MM.1S (cell line): ENCODE data around the gene ASTN1.

Experiments
- DNase-seq: peaks from one replicate; pipeline ENCODE4 v3.0.0-alpha.2; 2015
- H2AFZ ChIP-seq: fragments of 300-600 bp; sonication (generic); 2 replicates; pipeline ENCODE4 v1.6.0; 2016; ENCODE audit warnings: antibody characterized with exemption, low read length
- H3F3A ChIP-seq: fragments of 300-600 bp; sonication (generic); 2 replicates; pipeline ENCODE4 v1.6.1; 2016; ENCODE audit warnings: mild to moderate bottlenecking, antibody characterized with exemption, low read length, moderate library complexity, mixed read lengths; ENCODE audit not compliant: insufficient read depth
- H3K27ac ChIP-seq: fragments of 300-600 bp; sonication (generic); 2 replicates; pipeline ENCODE4 v1.5.1; 2016; ENCODE audit warnings: mild to moderate bottlenecking, low read length
- H3K27me3 ChIP-seq: fragments of 300-600 bp; sonication (generic); replicated peaks from 2 replicates; pipeline ENCODE4 v1.6.0; 2016; ENCODE audit warnings: low read length; ENCODE audit not compliant: insufficient read depth
- H3K36me3 ChIP-seq: fragments of 300-600 bp; sonication (generic); replicated peaks from 2 replicates; pipeline ENCODE4 v1.6.1; 2016; ENCODE audit warnings: mild to moderate bottlenecking, low read length, mixed read lengths; ENCODE audit not compliant: insufficient read depth
- H3K4me1 ChIP-seq: fragments of 300-600 bp; sonication (generic); 2 replicates; pipeline ENCODE4 v1.6.1; 2016; ENCODE audit warnings: low read length, mixed read lengths
- H3K4me2 ChIP-seq: fragments of 300-600 bp; sonication (generic); 2 replicates; pipeline ENCODE4 v1.6.0; 2016; ENCODE audit warnings: low read depth, low read length
- H3K4me3 ChIP-seq: fragments of 300-600 bp; sonication (generic); 2 replicates; pipeline ENCODE4 v1.5.1; 2016; ENCODE audit warnings: low read length, mixed read lengths
- H3K79me2 ChIP-seq: fragments of 300-600 bp; sonication (generic); 2 replicates; pipeline ENCODE4 v1.6.1; 2016; ENCODE audit warnings: mixed run types, low read length, mixed read lengths
- H3K9ac ChIP-seq: fragments of 300-600 bp; sonication (generic); 2 replicates; pipeline ENCODE4 v1.6.1; 2016; ENCODE audit warnings: low read length, mixed read lengths
- H3K9me2 ChIP-seq: fragments of 300-600 bp; sonication (generic); replicated peaks from 2 replicates; pipeline ENCODE4 v1.6.1; 2016; ENCODE audit warnings: mild to moderate bottlenecking, low read length, mixed read lengths; ENCODE audit not compliant: insufficient read depth
- H3K9me3 ChIP-seq: fragments of 300-600 bp; sonication (generic); replicated peaks from 2 replicates; pipeline ENCODE4 v1.6.1; 2016; ENCODE audit warnings: mild to moderate bottlenecking, low read length, mixed read lengths; ENCODE audit not compliant: insufficient read depth
- H4K20me1 ChIP-seq: fragments of 300-600 bp; sonication (generic); 2 replicates; pipeline ENCODE4 v1.6.1; 2016; ENCODE audit warnings: mild to moderate bottlenecking, low read length, moderate library complexity, mixed read lengths; ENCODE audit not compliant: insufficient read depth
- CTCF ChIP-seq: fragments of 300-600 bp; sonication (generic); IDR thresholded peaks from 2 replicates; pipeline ENCODE4 v1.5.1; 2016; ENCODE audit warnings: antibody characterized with exemption, low read length, mixed read lengths
- EZH2 ChIP-seq: fragments of 300-600 bp; sonication (generic); optimal IDR thresholded peaks from 2 replicates; pipeline ENCODE3; 2017; ENCODE audit warnings: low read depth, mild to moderate bottlenecking, antibody characterized with exemption, low read length, mixed read lengths
- EZH2phosphoT487 ChIP-seq: fragments of 300-600 bp; sonication (generic); IDR thresholded peaks from 2 replicates; pipeline ENCODE4 v1.6.1; 2018; ENCODE audit warnings: antibody characterized with exemption, low read length

ASTN1 gene

DNA sequence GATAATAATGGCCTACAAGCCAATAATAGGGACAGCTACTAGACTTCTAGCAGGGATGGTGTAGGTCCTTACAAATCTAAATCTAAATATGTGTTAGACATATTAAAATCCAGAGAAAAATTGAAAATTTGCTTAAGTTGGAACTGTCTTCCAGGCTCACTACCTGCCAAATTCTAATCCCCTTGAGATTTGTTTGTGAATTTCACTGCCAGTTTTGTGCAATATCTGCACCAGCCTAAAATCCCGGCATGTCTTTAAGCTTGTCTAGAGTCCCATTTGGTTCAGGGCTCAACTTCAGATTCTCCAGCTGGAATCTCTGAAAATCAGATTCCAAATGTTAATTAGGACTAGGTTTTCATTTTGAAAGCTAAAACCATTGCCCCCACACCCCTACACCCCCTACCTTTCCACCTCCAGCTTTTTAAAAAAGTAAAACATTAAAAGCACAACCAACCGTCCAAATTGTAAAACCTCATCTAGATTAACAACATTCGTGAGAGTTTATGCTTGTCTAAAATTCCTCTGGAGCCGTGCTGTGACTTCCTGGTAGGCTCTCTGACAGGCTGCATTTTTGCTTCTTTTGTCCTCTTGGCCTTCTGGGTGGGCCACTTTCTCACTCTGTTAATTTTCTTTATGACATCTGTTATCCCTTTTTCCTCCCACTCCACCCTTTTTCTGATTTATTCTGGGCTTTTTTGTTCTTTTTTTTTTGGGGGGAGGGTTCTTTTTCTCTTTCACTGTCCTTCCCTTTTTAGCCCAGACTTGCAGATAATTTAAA is 352.8 kb downstream of the ASTN1 start:
- H3K27ac ChIP-seq: no peak overlapping the region
- no peaks in the 10 kb centered on the region for H3K9me3 ChIP-seq
- H3K4me1 ChIP-seq: no peaks in the 10 kb centered on the region
- H4K20me1 ChIP-seq: no peaks in the 10 kb centered on the region
- no peaks in the 10 kb centered on the region for H3F3A ChIP-seq
- H3K9ac ChIP-seq: no peak overlapping the region
- no peaks in the 10 kb centered on the region for H3K27me3 ChIP-seq
- no peak overlapping the region for H3K4me3 ChIP-seq
- H3K36me3 ChIP-seq: no peaks in the 10 kb centered on the region
- DNase-seq: no peak
- no peak overlapping the region for H3K4me2 ChIP-seq
- H2AFZ ChIP-seq: no peak overlapping the region
- no peaks in the 10 kb centered on the region for H3K9me2 ChIP-seq
- no peak for TF ChIP-seq EZH2
- TF ChIP-seq CTCF: no peak
- no peak for TF ChIP-seq EZH2phosphoT487
- no peaks in the 10 kb centered on the region for H3K79me2 ChIP-seq

GRCh38 chr1:176809292-176809691 is 355.2 kb downstream of the ASTN1 start:
- H3K36me3 ChIP-seq: no peaks in the 10 kb centered on the region
- H3K4me1 ChIP-seq: no peaks in the 10 kb centered on the region
- no peaks in the 10 kb centered on the region for H3K9me2 ChIP-seq
- no peak for DNase-seq
- H3K9ac ChIP-seq: no peak overlapping the region
- H2AFZ ChIP-seq: no peak overlapping the region
- no peaks in the 10 kb centered on the region for H4K20me1 ChIP-seq
- no peaks in the 10 kb centered on the region for H3K79me2 ChIP-seq
- H3K27me3 ChIP-seq: no peaks in the 10 kb centered on the region
- no peak overlapping the region for H3K27ac ChIP-seq
- H3F3A ChIP-seq: no peaks in the 10 kb centered on the region
- H3K9me3 ChIP-seq: no peaks in the 10 kb centered on the region
- H3K4me2 ChIP-seq: no peak overlapping the region
- H3K4me3 ChIP-seq: no peak overlapping the region
- TF ChIP-seq EZH2 (no peak), CTCF (no peak), EZH2phosphoT487 (no peak)
